SKM-1 treated with dmso at 0.1 percent for 144 hours (cell line): ENCODE data around the gene ORAI3.

ENCODE experiments used
- DNase-seq: peaks from one replicate; lab custom pipeline; 2025; ENCODE audit not compliant: unreplicated experiment; lab: John Stamatoyannopoulos, UW

ORAI3 gene

GRCh38 chr16:30948667-30949649 lies at the start of gene ORAI3:
TSS of gene ORAI3 (plus strand) at chr16:30949068. CDS start at chr16:30949290, 222 bp downstream.
- peak; percentile 88 for DNase-seq

- DNase-seq = no peak
Observed at GRCh38 chr16:30899794-30900193, 49.1 kb upstream of the ORAI3 start.

- no peak for DNase-seq
Observed at GRCh38 chr16:30900588-30900987, 48.3 kb upstream of the ORAI3 start.

GRCh38 chr16:30901201-30902028 lies 47.5 kb upstream of the ORAI3 start:
- DNase-seq = no peak

- peak; percentile 51 for DNase-seq
Observed at GRCh38 chr16:30902029-30902972, 46.6 kb upstream of the ORAI3 start.

GRCh38 chr16:30903002-30903401 lies 45.9 kb upstream of the ORAI3 start:
- no peak for DNase-seq

- DNase-seq = peak; percentile 98
Observed at GRCh38 chr16:30903596-30903995, 45.3 kb upstream of the ORAI3 start.

GRCh38 chr16:30904114-30904780 lies 44.6 kb upstream of the ORAI3 start:
- DNase-seq = peak; percentile 73

GRCh38 chr16:30907064-30907463 lies 41.8 kb upstream of the ORAI3 start:
- DNase-seq = no peak

- DNase-seq = no peak
Observed at GRCh38 chr16:30910427-30911029, 38.3 kb upstream of the ORAI3 start.

- DNase-seq = no peak
Observed at GRCh38 chr16:30912794-30913412, 36.0 kb upstream of the ORAI3 start.

GRCh38 chr16:30914830-30915229 lies 34.0 kb upstream of the ORAI3 start:
- no peak for DNase-seq

- no peak for DNase-seq
Observed at GRCh38 chr16:30918614-30919013, 30.3 kb upstream of the ORAI3 start.

GRCh38 chr16:30920891-30921290 lies 28.0 kb upstream of the ORAI3 start:
- DNase-seq = no peak

- no peak for DNase-seq
Observed at GRCh38 chr16:30921459-30921747, 27.5 kb upstream of the ORAI3 start.

- peak; percentile 69 for DNase-seq
Observed at GRCh38 chr16:30921748-30922419, 27.0 kb upstream of the ORAI3 start.

- peak; percentile 99 for DNase-seq
Observed at GRCh38 chr16:30922420-30922959, 26.4 kb upstream of the ORAI3 start.

- DNase-seq = peak; percentile 99
Observed at GRCh38 chr16:30922960-30923535, 25.8 kb upstream of the ORAI3 start.
